Smooth muscle cell (in vitro differentiated cells): Measurements from ENCODE around the gene HOXC4. TPM values are rescaled to one million over a fixed set of nuclear protein-coding genes. Genes with fewer than 3 reads are reported as not detected.
"Not testable (repeated sequence)": the region's sequence is repeated elsewhere in the genome, so short reads cannot be mapped to it uniquely, and the experiment has no call there.

Source experiments
- DNase-seq: peaks from one replicate; lab custom pipeline; 2025; ENCODE audit not compliant: unreplicated experiment; lab: John Stamatoyannopoulos, UW
- H2AFZ ChIP-seq: fragments of 200-600 bp; sonication (generic); 2 replicates; pipeline ENCODE4 v1.6.0; 2016; ENCODE audit warnings: antibody characterized with exemption, low read depth, mild to moderate bottlenecking
- H3F3A ChIP-seq: fragments of 200-600 bp; sonication (generic); 2 replicates; pipeline ENCODE4 v1.6.0; 2017; ENCODE audit warnings: antibody characterized with exemption, low read depth
- H3K27ac ChIP-seq: fragments of 200-600 bp; sonication (generic); 2 replicates; pipeline ENCODE4 v1.5.1; 2016; ENCODE audit warnings: low read depth, mild to moderate bottlenecking
- H3K27me3 ChIP-seq: fragments of 200-600 bp; sonication (generic); 2 replicates; pipeline ENCODE4 v1.6.1; 2016; ENCODE audit warnings: low read depth, mild to moderate bottlenecking
- H3K36me3 ChIP-seq: fragments of 200-600 bp; sonication (generic); 2 replicates; pipeline ENCODE4 v1.5.1; 2016; ENCODE audit warnings: low read depth
- H3K4me1 ChIP-seq: fragments of 200-600 bp; sonication (generic); 2 replicates; pipeline ENCODE4 v1.5.1; 2016; ENCODE audit warnings: low read depth
- H3K4me2 ChIP-seq: fragments of 200-600 bp; sonication (generic); 2 replicates; pipeline ENCODE4 v1.6.0; 2016; ENCODE audit warnings: mild to moderate bottlenecking
- H3K4me3 ChIP-seq: fragments of 200-600 bp; sonication (generic); 2 replicates; pipeline ENCODE4 v1.5.1; 2016; ENCODE audit warnings: mild to moderate bottlenecking
- H3K79me2 ChIP-seq: fragments of 200-600 bp; sonication (generic); 2 replicates; pipeline ENCODE4 v1.6.0; 2016; ENCODE audit warnings: low read depth, mild to moderate bottlenecking
- H3K9ac ChIP-seq: fragments of 200-600 bp; sonication (generic); 2 replicates; pipeline ENCODE4 v1.6.0; 2016; ENCODE audit warnings: low read depth
- H3K9me3 ChIP-seq: fragments of 200-600 bp; sonication (generic); replicated peaks from 2 replicates; pipeline ENCODE4 v1.5.1; 2016; ENCODE audit warnings: low read depth
- H4K20me1 ChIP-seq: fragments of 200-600 bp; sonication (generic); 2 replicates; pipeline ENCODE4 v1.6.0; 2016; ENCODE audit warnings: low read depth
- WGBS: methylation state at CpG from one replicate; pipeline ENCODE4 v1.1.7; 2016; ENCODE audit warnings: low lambda C conversion rate; 5-methylcytosine and 5-hydroxymethylcytosine counted together
- polyA plus RNA-seq: library from polyadenylated mRNA; unstranded; fragments of >200 nt; fragmentation: Nextera tagmentation; extraction: Ambion mirVana; gene quantifications from 2 replicates; pipeline ENCODE4 v1.2.1, GENCODE V29; 2016
- total RNA-seq: library from RNA; depleted of rRNA; stranded (reverse); fragments of >200 nt; gene quantifications from 2 replicates; pipeline ENCODE4 v1.2.3, GENCODE V29; 2014
- TF ChIP-seq, protein P1 (sequence below): fragments of 200-600 bp; sonication (generic); IDR thresholded peaks from 2 replicates; pipeline ENCODE4 v1.5.1; 2017; ENCODE audit warnings: borderline replicate concordance, mild to moderate bottlenecking, antibody characterized with exemption; ENCODE audit not compliant: insufficient read depth, poor library complexity, severe bottlenecking

Gene HOXC4
- total and polyA plus RNA-seq, 2 experiments from 2014 or later, result 0.49 to 1.2 TPM

DNA sequence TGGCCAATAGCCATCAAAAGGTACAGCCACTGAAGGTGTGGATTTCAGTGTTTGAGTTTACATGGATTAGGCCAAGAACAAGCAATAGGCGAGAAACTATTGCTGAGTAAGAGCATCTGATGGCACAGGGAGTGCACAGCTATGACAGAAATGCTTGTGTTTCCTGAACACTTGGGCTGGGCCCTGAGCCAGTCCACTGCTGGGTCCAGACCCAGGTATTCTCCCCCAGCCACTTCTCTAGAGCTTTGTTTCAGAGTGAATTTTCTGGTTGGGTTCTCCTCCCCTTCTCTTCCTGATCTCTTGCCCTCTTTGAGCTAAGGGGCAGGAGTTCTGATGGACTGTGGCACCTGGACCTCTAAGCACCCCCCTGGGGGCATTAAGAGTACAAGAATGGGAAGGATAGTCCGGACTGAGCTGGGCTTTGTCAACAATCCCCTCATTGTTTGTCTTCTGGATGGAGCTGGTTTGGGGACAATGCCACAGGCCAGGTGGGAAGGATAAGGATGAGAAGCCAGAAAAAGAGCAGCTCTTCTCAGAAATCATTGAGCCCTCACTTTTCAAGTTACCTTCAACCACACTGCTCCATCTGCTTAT lies 12.4 kb upstream of the HOXC4 start:
- TF ChIP-seq, protein P1, sequence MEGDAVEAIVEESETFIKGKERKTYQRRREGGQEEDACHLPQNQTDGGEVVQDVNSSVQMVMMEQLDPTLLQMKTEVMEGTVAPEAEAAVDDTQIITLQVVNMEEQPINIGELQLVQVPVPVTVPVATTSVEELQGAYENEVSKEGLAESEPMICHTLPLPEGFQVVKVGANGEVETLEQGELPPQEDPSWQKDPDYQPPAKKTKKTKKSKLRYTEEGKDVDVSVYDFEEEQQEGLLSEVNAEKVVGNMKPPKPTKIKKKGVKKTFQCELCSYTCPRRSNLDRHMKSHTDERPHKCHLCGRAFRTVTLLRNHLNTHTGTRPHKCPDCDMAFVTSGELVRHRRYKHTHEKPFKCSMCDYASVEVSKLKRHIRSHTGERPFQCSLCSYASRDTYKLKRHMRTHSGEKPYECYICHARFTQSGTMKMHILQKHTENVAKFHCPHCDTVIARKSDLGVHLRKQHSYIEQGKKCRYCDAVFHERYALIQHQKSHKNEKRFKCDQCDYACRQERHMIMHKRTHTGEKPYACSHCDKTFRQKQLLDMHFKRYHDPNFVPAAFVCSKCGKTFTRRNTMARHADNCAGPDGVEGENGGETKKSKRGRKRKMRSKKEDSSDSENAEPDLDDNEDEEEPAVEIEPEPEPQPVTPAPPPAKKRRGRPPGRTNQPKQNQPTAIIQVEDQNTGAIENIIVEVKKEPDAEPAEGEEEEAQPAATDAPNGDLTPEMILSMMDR, result no peak
- Histone ChIP-seq H3K27me3 (peaks cover 99% of the 10 kb centered on the region), H3K4me3 (no peak overlapping the region), H3K9me3 (no peaks in the 10 kb centered on the region), H3F3A (no peaks in the 10 kb centered on the region), H3K4me1 (no peaks in the 10 kb centered on the region), H3K36me3 (no peaks in the 10 kb centered on the region), H3K79me2 (no peaks in the 10 kb centered on the region), H4K20me1 (peaks cover 6% of the 10 kb centered on the region), H3K9ac (no peak overlapping the region), H2AFZ (no peak overlapping the region), H3K27ac (no peak overlapping the region), H3K4me2 (no peak overlapping the region)
- WGBS, result 47% methylated on average over 2 of the region's 2 CpGs
- DNase-seq, result no peak

DNA sequence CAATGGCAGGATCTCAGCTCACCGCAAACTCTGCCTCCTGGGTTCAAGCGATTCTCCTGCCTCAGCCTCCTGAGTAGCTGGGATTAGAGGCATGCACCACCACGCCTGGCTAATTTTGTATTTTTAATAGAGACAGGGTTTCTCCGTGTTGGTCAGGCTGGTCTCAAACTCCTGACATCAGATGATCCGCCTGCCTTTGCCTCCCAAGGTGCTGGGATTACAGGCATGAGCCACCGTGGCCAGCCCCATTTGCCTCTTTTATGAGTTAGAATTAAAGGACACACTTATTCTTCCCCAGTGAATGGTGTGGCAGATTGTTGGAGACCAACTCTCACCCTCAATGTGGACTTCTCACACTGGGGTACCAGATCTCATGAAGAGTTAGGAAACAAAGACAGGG lies 11.6 kb upstream of the HOXC4 start:
- 62% methylated on average over 6 of the region's 6 CpGs for WGBS
- not testable (repeated sequence) for H2AFZ ChIP-seq
- peaks cover 15% of the 10 kb centered on the region for H4K20me1 ChIP-seq

DNA sequence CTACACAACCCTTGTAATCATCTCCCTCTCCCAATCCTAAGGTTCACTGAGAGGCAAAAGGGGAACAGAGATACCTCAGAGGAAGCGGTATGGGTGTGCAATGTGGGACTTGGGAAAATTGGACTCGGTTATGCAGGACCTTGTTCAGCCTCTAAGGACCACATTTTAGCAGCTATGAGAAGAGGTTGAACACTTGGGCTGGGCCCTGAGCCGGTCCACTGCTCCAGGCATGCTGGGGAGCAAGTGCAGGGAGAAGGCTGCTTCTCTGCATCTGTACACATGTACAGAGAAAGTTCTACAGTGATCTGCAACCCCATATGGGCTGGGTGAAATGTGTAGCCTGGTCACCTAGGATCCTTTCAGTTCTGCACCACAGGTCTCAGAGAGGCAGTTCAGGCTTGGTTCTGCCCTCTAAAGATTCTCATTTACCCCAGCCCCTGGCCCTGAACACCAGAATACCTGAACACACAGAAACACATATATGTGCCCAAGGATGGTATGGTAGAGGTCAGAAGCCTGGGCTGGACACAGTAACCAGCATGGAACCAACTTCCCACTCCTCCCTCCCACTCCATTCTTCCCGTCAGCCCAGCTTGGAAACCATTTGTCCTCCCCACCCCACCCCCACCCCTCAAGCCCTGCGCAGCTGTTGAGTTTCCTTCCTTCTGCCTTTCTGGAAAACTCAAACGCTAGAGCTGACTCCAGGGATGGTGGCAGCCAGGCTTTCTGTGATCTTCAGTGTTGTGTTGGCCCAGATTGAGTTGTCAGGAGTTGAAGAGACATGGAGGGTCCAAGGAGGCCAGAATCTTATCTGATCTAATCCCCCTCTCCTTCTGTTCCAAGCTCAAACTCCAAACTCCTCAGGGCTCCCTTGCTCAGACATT lies 10.4 kb upstream of the HOXC4 start:
- no peaks in the 10 kb centered on the region for H3K9me3 ChIP-seq
- no peak for DNase-seq
- H3K36me3 ChIP-seq, result no peaks in the 10 kb centered on the region
- H3F3A ChIP-seq, result no peaks in the 10 kb centered on the region
- peaks cover 99% of the 10 kb centered on the region for H3K27me3 ChIP-seq
- peaks cover 24% of the 10 kb centered on the region for H4K20me1 ChIP-seq
- H3K4me1 ChIP-seq, result peaks cover 4% of the 10 kb centered on the region
- H3K9ac ChIP-seq, result no peak overlapping the region
- H3K27ac ChIP-seq, result no peak overlapping the region
- TF ChIP-seq, protein P1, result no peak
- no peaks in the 10 kb centered on the region for H3K79me2 ChIP-seq
- H2AFZ ChIP-seq, result no peak overlapping the region
- no peak overlapping the region for H3K4me3 ChIP-seq
- no peak overlapping the region for H3K4me2 ChIP-seq
- 42% methylated on average over 6 of the region's 6 CpGs for WGBS

More for the DNA sequence above, 11.6 kb upstream of the HOXC4 start:
- H3K79me2 ChIP-seq, H3K4me1 ChIP-seq, H3K9me3 ChIP-seq, H3K36me3 ChIP-seq, H3K27ac ChIP-seq, H3F3A ChIP-seq, H3K4me3 ChIP-seq, DNase-seq, H3K9ac ChIP-seq, H3K4me2 ChIP-seq: not testable (repeated sequence)
- peaks cover 99% of the 10 kb centered on the region for H3K27me3 ChIP-seq

DNA sequence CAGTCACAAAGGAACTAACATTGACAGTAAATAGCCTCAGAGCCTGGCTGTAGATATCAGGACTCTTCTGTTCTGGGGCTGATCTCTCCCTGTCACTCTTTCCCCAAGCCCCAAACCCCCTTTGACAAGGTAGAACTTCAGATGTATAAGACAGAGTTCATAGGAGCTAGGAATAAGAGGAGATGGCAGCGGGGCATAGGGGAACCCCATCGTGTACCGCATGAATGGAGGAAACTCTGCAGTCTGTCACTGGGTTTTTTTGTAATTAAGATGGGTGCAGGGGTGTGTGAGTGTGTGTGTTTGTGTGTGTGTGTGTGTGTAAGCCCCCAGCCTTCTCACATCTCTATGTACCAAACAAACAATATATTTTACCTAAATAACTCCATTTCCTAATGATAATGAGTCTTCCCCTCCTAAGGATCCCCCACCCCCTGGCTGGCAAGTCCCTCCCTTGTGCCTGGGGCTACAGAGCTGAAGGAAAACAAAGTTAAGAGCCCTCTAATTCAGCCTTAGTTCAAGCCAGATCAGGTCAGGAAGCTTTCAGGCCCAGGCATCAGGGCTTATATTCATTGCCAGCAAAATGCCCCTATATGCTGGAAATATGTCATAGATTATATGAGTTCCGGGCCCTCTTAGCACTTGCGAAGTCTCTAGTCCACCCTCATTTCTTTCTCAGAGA lies 9.1 kb upstream of the HOXC4 start:
- peaks cover 4% of the 10 kb centered on the region for H3K4me1 ChIP-seq

More for the DNA sequence above, 9.1 kb upstream of the HOXC4 start:
- Histone ChIP-seq H3K4me2 (no peak overlapping the region), H3K27ac (no peak overlapping the region), H3K9me3 (no peaks in the 10 kb centered on the region), H2AFZ (no peak overlapping the region), H3K36me3 (no peaks in the 10 kb centered on the region), H3F3A (no peaks in the 10 kb centered on the region), H3K4me3 (no peak overlapping the region), H3K9ac (no peak overlapping the region), H3K79me2 (no peaks in the 10 kb centered on the region), H3K27me3 (peaks cover 99% of the 10 kb centered on the region), H4K20me1 (peaks cover 28% of the 10 kb centered on the region)
- DNase-seq, result no peak
- TF ChIP-seq, protein P1, result no peak
- 49% methylated on average over 5 of the region's 5 CpGs for WGBS
